ENCODE measurements around the gene TICAM1.
A peak's percentile ranks its signal among the peaks of the same experiment; 100 is the strongest.
"Not testable (repeated sequence)": the region's sequence is repeated elsewhere in the genome, so short reads cannot be mapped to it uniquely, and the experiment has no call there.

The TICAM1 gene

DNA sequence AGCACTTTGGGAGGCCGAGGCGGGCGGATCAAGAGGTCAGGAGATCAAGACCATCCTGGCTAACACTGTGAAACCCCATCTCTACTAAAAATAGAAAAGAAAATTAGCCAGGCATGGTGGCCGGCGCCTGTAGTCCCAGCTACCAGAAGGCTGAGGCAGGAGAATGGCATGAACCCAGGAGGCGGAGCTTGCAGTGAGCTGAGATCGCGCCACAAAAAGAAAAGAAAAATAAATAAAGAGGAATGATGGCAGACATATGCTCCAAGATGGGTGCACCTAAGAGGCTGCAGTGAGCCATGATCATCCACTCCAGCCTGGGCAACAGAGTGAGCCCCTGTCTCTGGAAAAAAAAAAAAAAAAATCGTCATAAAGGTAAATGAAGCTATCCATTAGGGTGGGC, 14.5 kb upstream of the TICAM1 start:
- DNase-seq (ENCODE audit: insufficient read length, low spot score); FAIRE-seq: not testable (repeated sequence)

DNA sequence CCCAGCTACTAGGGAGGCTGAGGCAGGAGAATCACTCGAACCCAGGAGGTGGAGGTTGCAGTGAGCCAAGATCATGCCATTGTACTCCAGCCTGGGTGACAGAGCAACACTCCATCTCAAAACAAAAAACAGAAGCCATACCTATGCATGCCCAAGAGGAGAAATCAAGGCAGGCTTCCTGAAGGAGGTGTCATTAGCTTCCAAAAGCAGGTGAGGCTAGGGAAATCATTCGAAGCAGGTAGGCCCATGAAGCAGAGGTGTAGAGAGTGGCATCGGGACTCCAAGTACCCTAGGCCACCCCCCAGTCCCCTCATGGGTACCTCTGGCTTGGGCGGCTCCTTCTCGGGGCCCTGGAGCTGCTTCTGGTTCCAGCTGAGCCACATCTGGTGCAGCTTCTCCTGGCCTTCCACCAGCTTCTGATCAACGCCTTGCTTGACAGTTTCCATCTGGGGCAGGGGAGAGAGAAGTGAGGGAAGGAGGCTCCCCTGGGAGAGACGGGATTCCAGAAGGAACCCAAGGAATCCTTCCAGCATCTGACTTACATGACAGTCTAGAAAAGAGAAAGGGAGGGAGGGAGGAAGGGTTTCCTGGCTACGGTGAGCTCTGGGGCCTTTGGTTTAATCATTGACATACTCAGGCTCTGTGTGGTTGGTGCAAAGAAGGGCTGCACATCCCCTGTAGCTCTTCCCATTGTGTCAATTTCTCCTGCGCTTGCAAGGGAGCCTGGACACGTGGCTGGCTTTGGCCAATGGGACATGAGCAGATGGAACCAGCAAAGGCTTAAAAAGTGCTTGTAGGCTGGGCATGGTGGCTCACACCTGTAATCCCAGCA, 13.1 kb upstream of the TICAM1 start:
- DNase-seq (ENCODE audit: insufficient read length, low spot score) (no peak), FAIRE-seq (peak; percentile 47)

DNA sequence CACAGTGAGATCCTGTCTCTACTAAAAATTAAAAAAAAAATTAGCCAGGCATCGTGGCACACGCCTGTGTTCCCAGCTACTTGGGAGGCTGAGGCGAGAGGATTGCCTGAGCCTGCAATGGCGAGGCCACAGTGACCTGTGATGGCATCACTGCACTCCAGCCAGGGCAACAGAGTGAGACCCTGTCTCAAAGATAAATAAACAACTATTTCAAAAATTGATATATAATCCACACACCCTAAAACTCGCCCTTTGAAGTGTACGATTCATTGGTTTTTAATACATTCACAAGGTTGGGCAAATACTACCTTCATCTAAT, 12.1 kb upstream of the TICAM1 start:
- no peak for DNase-seq (ENCODE audit: insufficient read length, low spot score)
- no peak for FAIRE-seq

DNA sequence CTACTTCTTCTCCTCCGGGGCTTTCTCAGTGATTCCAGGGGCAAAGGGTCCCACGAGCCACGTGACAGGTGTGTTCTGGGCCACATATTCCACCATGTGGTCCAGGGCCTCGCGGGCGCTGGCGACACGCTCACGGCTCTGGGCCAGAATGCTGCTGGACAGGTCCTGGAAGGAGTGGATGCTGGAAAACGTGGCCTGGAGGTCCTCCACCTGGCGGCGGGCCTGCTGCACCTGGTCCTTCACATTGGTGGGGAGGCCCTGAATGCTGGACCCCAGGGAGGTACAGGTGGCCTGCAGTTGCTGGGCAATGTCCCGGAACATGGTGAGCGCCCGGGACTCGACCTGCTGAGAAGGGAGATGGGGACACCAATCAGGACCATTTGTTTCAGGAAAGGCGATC, 7.7 kb upstream of the TICAM1 start:
- no peak for FAIRE-seq
- DNase-seq (ENCODE audit: insufficient read length, low spot score), result no peak

DNA sequence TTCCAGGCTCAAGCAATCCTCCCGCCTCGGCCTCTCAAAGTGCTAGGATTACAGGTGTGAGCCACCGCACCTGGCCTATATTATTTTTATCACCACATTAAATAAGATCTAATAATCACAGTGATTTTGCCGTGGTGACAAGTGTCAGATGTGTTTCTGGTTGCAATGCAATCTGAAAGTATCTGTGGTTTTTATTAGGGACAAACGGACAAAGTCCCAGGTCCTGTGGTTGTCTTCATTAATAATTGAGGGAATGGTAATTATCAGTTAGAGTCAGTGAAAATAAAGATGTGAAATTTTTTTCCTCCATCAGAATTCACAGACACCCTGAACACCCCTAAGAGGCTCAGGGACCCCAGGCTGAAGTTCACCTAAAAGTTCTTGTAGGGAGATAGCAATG, 1.3 kb upstream of the TICAM1 start:
- FAIRE-seq (no peak), DNase-seq (ENCODE audit: insufficient read length, low spot score) (no peak)

DNA sequence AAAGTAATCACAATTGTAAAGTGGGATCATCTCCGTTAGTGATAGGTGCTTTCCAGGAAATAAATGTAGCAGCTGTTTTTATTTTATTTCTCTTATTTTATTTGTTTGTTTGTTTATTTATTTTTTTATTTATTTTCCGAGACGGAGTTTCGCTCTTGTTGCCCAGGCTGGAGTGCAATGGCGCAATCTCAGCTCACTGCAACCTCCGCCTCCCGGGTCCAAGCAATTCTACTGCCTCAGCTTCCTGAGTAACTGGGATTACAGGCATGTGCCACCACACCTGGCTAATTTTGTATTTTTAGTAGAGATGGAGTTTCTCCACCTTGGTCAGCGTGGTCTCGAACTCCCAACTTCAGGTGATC, 448 bp upstream of the TICAM1 start:
- FAIRE-seq; DNase-seq (ENCODE audit: insufficient read length, low spot score): not testable (repeated sequence)

DNA sequence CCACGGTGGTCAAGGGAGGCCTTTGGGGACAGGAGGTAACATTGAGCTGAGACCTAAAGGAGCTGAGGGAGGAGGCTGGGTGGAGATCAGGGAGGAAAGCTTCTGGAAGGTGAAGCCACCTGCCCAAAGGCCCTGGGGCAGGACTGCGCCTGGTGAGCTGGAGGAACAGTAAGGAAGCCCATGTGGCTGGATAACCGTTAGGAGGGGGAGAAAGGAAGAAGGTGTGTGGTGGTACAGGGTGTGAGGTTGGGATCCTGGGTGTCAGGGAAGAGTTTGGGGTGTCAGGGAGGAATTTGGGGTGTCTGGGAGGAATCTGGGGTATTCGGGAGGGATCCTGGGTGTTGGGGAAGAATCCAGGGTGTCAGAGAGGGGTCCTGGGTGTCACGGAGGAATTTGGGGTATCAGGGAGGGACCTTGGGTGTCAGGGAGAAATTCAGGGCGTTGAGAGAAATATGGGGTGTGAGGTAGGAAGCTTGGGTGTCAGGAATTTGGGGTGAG, 695 bp downstream of the TICAM1 start:
- FAIRE-seq, result peak; percentile 21

DNA sequence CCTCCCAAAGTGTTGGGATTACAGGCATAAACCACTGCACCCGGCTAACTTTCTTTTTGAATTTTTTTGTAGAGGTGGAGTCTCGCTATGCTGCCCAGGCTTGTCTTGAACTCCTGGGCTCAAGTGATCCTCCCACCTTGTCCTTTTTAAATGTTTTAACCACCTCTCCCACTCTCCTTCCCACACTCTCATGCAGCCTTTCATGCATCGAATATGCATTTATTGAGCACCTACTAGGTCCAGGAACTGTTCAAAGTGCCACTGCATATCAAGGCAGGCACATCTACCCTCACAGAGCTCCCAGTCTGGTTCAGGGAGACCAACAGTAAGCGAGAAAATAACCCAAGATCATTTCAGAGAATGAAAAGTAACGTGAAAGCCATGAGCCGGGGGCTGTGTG, 1.2 kb downstream of the TICAM1 start:
- DNase-seq (ENCODE audit: insufficient read length, low spot score), result no peak
- FAIRE-seq, result peak; percentile 79

More for the DNA sequence above, 695 bp downstream of the TICAM1 start:
- no peak for DNase-seq (ENCODE audit: insufficient read length, low spot score)

DNA sequence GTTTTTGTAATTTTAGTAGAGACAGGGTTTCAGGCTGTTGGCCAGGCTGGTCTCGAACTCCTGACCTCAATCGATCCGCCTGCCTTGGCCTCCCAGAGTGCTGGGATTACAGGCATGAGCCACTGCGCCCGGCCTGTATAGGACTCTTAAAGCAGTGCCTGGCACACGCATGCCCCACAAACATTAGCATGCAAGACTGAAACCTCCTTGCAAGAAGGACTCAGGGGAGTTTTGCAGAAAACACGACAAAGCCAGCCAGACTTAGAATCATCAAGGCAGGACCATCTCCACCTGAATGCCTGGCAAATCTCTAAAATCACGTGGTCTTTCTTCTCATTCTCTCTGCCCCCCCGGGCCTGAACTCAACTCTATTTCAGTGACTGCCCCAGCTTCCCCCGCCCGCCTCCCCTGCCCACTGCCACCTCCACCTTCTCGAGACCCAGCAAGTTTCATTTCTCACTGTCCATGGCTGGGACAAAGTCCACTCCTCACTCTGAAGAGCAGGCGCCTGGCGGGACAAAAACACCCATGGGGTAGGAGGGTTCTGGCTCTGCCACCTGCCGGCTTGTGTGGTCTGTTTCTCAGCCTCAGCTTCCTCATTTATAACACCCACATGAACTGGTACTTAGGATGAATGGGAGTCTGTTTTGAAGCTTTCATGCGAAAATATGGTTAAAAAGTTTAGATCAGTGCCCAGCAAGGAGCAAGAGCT, 2.4 kb downstream of the TICAM1 start:
- FAIRE-seq, result peak; percentile 83
- no peak for DNase-seq (ENCODE audit: insufficient read length, low spot score)

DNA sequence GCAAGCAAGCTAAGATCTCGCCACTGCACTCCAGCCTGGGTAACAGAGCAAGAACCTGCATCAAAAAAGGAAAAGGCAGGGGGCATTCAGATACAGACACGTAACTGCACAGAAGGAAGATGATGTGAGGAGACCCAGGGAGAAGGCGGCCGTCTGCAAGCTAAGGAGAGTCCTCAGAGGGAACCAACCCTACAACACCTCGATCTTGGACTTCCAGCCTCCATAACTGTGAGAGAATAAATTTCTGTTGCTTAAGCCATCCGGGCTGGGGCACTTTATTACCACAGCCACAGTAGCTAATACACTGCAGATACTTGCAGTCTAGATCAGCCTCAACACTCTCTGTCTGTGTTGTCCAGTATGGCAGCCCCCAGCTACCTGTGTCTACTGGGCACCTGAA, 7.9 kb downstream of the TICAM1 start:
- no peak for FAIRE-seq
- no peak for DNase-seq (ENCODE audit: insufficient read length, low spot score)

DNA sequence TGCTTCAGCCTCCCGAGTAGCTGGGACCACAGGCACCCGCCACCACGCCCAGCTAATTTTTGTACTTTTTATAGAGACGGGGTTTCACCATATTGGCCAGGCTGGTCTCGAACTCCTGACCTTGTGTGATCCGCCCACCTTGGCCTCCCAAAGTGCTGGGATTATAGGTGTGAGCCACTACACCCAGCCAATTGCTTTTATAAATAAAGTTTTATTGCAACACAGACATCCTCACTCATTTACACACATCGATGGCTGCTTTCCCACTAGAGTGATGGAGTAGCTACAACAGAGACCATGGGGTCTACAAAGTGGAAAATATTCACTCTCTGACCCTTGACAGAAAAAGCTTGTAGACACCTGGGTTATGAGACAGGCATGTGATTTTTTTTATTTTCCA, 9.2 kb downstream of the TICAM1 start:
- not testable (repeated sequence) for FAIRE-seq; DNase-seq (ENCODE audit: insufficient read length, low spot score)

DNA sequence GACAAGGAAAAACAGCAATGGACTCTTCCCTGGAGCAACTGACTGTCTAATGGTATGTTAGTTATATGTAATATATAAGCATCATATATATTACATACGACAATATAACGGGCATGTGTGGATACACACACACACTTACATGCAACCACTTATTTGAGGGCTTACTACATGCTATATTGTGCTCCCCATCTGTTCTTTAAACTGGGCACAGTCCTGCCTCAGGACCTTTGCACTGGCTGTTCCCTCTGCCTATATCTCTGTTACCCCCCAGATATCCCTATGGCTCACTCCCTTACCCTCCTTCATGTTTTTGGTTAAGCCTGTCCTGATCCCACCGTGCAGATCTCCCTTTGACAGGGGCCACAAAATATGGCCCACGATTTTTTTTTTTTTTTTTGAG, 10.2 kb downstream of the TICAM1 start:
- DNase-seq (ENCODE audit: insufficient read length, low spot score) (no peak), FAIRE-seq (no peak)

DNA sequence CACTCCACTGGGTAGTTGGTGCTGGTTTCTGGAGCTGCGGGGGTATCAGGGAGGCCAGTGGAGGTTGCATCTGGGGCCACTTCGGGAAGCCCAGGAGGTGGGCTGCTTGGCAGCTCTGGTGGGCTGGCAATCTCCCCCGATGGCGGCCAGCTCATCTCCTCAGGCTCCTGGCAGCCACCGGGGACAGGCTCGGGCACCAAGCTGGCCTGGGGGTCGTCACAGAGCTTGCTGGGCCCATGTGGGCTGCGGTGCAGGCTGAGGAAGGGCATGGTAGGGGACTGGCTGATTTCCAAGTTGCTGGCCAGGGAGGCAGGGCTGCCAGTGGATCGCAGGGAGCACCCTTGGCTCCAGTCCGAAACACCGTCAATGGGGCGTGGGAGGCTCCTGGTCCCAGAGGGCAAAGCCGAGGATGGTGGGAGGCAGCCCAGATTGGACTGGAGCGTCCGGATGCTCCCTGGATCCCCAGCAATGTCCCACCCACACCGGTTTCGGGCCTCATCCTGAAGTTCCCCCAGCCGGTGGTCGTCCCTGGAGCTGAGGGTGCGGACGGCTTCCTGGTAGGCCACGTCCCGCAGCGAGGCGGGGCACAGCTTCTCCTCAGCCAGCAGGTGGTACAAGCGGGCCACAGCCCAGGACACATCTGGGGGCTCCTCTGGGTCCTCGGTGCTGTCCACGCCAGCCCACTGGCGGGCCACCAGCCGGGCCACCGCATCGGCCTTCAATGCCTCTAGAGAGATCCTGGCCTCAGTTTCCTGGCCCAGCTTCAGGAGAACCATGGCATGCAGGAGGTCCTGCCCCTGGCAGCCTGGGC, 13.8 kb downstream of the TICAM1 start:
- no peak for FAIRE-seq
- DNase-seq (ENCODE audit: insufficient read length, low spot score), result no peak

DNA sequence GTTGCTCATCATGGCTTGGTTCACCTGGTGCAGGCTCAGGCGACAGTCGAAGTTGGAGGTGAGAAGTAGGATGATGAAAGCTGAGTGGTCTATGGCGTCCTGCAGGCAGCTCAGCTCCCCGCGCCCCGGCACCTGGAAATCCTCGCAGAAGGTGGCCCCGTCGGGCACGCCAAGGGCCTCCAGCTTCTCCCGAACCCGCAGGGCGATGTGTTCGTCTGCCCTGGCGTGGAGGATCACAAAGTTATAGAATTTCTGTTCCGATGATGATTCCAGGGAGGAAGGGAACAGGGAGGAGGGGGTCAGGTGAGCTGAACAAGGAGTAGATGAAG, 14.6 kb downstream of the TICAM1 start:
- no peak for FAIRE-seq
- DNase-seq (ENCODE audit: insufficient read length, low spot score), result no peak

DNA sequence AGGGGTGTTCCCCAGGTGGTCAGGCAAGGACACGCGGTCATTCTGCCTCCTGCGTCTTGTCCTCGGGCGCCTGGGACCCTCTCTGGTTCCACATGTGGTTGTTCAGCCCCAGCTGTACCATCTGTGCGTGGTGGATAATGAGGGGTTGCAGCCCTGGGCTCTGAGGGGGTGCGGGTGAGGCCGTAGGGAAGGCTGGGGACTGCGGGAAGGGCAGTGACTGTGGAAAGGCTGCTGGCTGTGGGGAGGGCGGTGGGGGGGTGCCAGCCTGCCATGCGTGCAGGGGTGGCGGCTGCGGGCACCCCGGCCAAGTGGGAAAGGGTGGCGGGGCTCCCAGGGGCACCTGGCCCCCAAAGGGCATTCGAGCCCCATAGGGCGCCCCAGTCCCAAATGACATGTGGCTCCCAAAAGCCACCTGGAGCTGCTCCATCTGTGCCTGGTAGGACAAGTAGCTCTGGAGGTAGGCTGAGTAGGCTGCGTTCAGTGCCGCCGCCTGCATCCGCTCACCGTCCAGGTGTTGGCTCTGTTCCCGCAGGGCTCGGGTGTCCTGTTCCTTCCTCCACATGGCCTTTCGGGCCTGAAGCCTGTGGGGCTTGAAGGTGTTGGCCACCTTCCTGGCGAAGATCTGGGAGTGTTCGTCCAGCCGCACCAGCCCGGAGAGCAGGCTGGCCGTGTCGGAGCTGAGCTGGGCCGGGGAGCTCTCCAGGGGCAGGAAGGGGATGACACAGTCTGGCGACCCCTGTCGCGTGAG, 15.1 kb downstream of the TICAM1 start:
- DNase-seq (ENCODE audit: insufficient read length, low spot score) (no peak), FAIRE-seq (no peak)

DNA sequence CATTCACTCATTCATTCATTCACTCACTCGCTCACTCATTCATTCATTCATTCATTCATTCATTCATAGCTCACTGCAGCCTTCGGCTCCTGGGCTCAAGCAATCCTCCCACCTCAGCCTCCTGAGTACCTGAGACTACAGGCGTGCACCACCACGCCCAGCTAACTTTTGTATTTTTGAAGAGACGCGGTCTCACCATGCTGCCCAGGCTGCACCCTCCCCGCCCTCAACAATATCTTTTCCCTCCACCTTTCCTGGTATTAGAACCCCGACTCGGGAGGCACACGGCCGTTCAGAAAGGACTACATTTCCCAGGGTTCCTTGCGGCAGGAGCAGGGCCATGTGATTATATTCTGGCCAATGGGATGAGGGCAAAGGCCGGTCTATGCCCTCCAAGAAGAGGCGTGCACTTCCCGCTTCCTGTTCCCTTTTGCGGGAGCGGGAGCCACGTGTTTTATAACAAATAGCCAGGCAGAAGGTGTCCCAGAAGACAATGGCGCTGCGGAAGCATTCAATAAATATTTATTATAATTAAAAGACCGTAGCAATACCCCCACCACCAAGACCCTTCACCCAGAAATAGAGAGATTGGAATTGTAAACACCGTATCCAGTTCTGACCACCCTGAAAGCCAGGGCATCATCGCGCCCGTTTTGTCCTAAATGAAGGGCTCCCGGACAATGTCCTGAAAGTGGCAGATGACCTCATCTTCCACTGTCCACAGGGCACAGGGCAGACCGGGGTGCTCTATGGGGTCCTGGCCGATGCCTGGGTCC, 15.9 kb downstream of the TICAM1 start:
- DNase-seq (ENCODE audit: insufficient read length, low spot score) (peak; percentile 90), FAIRE-seq (peak; percentile 98)

DNA sequence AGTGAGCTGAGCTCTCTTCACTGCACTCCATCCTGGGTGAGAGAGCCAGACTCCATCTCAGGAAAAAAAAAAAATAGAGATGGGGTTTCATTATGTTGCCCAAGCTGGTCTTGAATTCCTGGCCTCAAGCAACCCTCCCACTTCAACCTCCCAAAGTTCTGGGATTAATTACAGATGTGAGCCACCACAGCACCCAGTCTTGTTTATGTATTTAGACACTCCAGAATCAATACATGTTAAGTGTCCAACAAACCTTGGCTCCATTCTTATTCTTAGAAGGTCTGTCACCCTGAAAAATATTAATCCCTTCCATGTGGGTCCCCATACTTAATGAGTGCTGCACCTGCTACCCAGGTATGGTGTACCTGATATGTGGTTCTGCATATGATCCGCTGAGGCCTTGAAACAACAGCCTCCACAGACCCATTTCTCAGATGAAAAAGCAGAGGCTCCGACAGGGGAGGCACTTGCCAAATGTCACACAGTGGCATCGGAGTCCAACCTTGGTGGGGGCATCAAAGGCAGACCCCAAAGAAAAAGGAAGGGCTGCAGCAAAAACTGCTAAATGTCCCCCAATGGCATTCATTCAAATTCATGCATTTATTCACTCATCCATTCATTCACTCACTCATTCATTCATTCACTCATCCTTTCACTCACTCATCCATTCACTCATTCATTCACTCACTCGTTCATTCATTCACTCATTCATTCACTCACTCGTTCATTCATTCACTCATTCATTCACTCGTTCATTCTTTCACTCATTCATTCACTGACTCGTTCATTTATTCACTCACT, 16.7 kb downstream of the TICAM1 start:
- no peak for DNase-seq (ENCODE audit: insufficient read length, low spot score)
- FAIRE-seq, result no peak

DNA sequence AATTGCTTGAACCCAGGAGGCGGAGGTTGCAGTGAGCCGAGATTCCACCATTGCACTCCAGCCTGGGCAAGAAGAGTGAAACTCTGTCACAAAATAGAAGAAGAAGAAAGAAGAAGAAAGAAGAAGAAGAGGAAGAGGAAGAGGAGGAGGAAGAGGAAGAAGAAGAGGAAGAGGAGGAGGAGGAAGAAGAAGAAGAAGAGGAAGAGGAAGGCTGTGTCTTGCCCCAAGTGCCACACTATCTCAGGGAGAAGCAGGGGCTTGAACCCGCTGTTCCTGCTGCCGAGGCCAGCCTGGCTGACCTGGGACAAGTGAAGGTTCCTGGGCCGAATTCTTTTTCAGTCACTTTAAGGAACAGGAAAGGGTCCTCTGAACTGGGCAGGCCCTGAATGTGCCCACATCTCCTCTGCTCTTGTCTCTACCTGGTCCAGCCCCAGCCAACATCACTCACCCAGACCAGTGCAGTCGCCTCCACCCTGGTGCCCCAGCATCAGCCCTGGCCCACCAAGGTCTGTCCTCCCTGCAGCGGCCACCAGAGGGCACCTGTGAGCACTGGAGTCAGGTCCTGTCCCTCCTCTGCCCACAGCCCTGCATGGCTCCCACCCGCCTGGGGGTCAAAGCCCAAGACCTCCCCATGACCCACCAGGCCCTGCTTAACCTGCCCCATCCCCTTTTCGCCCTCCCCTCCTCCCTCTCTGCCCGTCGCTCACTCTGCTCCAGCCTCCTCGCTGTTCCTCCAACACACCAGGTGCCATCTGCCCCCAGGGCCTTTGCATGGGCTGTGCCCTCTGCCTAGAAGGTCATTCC, 20.0 kb downstream of the TICAM1 start:
- peak; percentile 74 for DNase-seq (ENCODE audit: insufficient read length, low spot score)

More for the DNA sequence above, 20.0 kb downstream of the TICAM1 start:
- FAIRE-seq, result peak; percentile 71
